GM18519 (cell line): Measurements from ENCODE around the gene SPHKAP.
"Not testable (repeated sequence)": the region's sequence is repeated elsewhere in the genome, so short reads cannot be mapped to it uniquely, and the experiment has no call there.

Experiments used
- ATAC-seq: cut with Tn5 transposase; IDR thresholded peaks from one replicate; pipeline ENCODE4 v1.9.1; 2021; ENCODE audit warnings: mild to moderate bottlenecking, moderate library complexity; ENCODE audit not compliant: unreplicated experiment, low FRiP score

SPHKAP gene

GRCh38 chr2:228039752-228040534 lies 141.5 kb downstream of the SPHKAP start:
- peak; percentile 97 for ATAC-seq

GRCh38 chr2:228038967-228039366 lies 142.5 kb downstream of the SPHKAP start:
- no peak for ATAC-seq

DNA sequence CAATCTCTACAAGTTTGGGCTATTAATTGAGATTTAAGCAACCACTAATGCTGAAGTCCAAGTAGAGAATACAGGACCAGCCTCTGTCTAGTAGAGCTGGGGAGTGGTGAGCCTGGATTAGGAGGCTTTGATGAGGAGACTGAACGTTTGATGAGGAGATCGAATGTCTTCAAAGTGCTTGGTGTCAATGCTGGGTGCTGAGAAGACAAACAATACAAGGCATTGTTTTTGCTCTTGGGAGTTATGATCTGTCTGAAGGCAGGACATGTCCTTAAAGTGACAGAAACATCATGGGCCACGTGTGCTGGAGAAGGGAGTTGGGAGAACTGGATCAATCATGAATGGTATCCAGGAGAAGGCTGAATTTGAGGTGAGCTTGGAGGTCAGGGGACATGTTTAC lies 143.6 kb downstream of the SPHKAP start:
- no peak for ATAC-seq

- ATAC-seq: no peak
These were observed 157.9 kb downstream of the SPHKAP start for GRCh38 chr2:228023619-228024018.

DNA sequence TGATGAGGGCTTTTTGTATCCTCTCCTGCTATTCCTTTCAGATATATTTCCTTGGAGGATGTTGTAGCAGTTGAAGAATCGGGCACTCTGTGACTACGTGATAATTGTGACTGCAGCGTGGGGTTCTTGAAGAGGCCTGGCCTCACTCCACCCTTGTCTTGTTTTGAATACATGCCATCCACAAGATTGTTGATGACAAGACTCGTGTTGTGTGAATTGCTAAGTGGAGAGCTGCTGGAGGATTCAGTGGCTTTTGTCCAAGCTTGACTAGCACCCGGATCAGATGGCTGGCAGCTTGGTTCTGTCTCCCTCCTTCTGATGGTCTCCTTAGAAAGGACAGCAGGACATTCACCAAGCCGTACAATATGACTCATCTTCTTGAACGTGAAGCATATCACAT lies 163.2 kb downstream of the SPHKAP start:
- no peak for ATAC-seq

- no peak for ATAC-seq
These were observed 163.7 kb downstream of the SPHKAP start for GRCh38 chr2:228017784-228018183.

DNA sequence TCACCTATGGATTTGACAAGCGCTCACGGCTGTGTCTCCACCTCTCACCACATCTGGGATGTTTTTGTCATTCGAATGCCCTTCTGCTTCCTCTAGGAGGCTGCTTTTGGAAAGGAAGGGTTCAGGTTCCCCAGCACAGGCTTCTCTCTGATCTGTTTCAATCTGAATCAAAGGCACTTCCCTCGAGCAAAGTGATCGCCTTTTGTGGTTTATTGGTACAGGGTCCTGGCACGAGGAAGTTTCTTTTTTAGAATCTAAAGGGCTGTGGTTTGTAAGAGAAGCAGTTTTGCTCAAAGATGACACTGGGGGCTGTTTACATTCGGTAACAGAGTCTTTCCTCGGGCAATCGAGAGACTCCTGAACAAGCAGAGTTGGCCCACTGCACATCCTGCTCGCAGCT lies 165.1 kb downstream of the SPHKAP start:
- ATAC-seq: peak; percentile 51

DNA sequence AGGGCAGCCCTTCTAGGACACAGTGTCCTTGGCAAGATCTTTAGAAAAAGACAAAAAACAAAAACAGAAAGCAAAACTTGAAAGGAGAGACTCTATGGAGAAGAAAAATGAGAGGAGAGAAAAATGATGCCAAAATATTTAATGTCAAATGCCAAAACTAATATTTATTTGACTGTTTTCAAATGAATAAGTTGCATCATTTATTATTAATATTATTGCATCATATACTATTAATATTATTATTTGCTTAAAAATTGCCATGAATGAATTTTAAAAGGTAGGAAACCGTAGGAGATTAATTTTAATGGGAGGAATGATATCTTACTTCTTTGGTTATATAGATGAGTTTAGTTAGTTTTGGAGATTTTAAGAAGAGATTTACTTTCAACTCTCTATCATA lies 165.7 kb downstream of the SPHKAP start:
- ATAC-seq: no peak

GRCh38 chr2:227996366-227996765 lies 185.1 kb downstream of the SPHKAP start:
- ATAC-seq: no peak

DNA sequence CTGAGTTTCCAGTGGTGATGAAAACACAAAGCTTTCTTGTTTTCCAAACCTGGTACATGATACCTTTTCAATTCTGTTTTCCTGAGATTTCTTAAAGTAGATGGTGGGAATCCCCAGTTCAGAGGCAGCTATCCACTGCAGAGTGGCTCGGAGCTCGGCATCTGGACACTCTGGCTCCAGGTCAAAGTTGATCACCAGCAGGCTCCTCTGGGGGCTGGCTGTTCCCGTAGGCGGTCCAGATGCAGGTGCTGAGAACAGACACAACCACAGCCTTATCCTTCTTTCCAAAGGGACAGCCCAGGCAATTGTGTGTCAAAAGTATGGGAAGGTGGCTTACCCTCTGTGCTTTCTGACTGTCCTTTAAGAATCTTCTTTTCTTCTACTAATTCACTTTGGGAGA lies 190.6 kb downstream of the SPHKAP start:
- ATAC-seq: no peak

DNA sequence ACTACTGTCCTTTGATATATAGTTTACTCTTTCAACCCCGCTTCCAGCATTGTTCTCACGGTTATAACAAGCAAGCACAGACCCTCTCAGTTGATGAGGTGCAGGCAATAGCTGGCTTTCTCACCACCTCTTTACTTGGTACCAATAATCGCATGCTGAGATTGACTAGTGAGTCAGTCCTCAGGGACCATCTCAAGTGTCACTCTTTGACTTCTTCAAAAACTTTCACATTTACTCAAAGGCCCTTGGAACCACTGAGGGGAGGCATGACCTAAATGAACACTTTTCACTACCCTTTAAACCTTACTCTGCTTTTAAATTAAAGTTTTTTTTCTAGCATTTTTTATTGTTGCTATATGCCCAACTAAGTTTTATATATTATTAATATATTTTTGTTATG lies 208.2 kb downstream of the SPHKAP start:
- no peak for ATAC-seq

- ATAC-seq: no peak
These were observed 209.8 kb downstream of the SPHKAP start for GRCh38 chr2:227971619-227972230.

DNA sequence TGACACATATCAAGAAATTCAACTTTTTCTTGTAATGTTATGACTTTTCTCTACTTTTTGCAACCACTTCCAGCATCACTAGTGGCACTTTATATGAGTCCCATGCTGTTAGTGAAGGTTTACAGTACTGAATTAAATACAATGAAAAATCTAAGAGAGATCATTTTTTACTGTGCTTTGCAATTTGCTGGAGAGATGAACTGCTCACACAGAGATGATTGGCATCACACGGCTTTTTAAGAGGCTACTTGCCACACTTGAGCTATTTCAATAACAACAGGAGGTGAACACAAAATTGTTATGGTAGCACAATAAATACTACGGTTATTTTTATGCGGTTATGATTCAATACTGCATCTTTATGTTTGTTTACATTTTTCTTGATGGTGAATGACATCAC lies 221.2 kb downstream of the SPHKAP start:
- no peak for ATAC-seq

DNA sequence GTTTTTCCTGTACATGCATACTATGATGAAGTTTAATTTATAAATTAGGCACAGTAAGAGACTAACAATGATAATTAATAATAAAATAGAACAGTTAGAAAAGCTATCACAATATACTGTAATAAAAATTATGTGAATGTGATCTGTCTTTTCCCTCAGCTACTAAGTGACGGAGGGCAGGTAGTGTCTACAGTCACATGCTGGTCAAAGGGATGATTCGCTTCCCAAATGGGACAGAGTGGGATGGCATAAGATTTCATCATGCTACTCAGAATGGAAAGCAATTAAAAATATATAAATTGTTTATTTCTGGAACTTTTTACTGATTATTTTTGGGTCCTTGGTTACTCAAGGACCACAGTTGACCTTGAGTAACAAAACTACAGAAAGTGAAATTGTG lies 238.5 kb downstream of the SPHKAP start:
- ATAC-seq: no peak

DNA sequence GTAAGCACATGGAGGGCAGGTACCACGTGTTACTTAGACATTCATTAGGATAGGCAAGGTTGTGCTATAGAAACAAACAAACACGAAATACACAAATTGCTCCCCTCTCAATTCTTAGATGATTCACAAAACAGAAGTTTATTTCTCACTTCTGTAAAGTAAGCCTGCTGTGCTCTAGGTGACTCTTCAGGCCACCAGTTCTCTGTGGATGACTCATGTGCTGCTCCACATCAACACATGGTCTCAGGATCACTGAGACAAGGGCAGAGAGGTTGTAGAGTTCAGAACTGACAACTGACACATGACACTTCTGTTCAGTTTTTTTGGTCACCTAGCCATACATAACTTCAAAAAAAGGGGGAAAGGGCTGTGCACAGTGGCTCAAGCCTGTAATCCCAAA lies 239.5 kb downstream of the SPHKAP start:
- ATAC-seq: peak; percentile 81

DNA sequence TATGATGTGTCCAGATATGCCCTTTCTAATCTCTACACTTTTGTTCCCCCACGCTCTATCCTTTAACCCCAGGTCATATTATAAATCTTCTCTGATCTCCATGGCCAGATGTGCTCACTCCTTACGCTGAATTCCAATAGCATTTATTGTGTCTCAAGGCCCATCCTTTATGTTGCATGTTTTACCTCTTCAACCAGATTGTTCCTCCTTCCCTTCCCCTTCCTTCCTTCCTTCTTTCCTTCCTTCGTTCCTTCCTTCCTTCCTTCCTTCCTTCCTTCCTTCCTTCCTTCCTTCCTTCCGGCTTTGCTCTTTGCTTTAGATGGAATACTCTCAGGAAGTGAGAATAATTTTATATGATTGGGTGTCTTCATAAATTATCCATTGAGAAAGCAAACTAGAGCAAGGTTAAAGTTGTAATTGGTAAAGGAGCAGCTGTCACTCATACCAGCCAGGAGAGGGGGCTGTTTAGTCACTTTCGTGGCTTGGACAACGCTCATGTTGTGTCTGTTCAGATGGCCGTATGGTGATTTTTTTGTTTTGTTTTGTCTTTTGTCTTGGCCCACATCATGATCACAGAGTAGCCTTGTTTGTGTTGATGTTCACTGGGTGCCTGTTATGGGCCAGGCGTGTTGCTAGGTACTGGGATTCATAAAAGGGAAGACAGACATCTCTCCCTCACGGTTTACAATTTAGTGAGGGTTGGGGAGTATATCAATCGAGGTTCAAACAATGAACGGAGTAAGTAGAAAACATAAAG lies 242.0 kb downstream of the SPHKAP start:
- no peak for ATAC-seq

DNA sequence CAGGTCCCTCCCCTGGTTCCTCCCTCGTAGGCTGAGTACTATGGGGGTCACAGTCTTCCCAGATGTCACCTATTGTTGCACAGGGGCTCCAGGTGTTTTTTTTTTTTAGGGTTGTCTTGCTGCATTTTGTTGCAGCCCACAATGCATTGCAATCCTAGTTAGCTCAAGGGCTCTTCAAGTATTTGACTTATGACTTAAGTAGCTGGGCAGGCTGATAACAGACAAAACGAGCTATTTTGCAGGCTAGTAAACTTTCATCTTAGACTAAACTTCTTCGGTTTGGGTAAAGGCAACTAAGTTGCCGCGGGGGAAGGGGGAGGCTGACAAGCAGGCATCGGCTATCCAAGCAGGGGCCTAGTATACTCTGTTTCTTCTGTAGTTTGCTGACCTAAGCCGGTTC lies 245.2 kb downstream of the SPHKAP start:
- not testable (repeated sequence) for ATAC-seq

DNA sequence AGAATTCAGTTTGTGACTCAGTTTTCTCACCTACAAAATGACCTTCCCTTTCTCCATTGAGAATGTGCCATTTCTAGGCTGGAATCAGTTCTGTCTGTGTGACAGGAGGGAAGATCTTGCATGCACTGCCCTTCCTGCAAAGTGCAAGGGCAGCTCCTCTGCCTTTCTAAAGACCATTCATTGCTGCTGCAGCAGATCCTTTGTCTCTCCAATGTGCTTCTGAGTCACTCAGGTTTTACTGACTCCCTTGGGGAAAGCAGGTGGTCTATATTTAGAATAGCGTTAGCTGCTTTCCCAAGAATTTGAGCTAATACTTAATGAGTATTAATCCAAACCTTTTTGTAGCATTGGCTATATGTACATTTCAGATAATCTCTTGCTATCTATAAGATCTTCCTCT lies 247.6 kb downstream of the SPHKAP start:
- ATAC-seq: no peak

DNA sequence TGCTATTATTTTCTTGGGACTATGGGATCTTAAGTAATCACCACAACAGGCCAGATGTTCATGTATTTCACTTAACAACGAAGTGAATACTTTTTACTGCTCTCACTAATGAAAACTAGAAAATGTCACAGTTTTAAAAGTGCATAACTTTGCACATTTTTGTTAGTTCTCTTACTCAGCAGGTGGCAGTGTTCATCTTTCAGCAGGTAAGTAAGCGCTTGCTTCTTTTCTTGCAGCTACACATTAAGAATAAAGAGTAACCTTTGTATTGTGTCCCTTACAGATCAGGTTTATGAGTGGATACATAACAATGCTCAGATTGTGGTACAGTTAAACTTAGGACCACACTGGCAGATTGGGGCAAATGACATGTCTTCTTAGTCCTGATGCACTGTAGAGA lies 249.1 kb downstream of the SPHKAP start:
- no peak for ATAC-seq

- ATAC-seq: no peak
These were observed 249.5 kb downstream of the SPHKAP start for GRCh38 chr2:227932001-227932400.
